SJSA1 (cell line): ENCODE results near the gene PLD1. TPM values are rescaled to one million over a fixed set of nuclear protein-coding genes. Genes with fewer than 3 reads are reported as not detected.
A peak's percentile ranks its signal among the peaks of the same experiment; 100 is the strongest.
"Not testable (repeated sequence)": the region's sequence is repeated elsewhere in the genome, so short reads cannot be mapped to it uniquely, and the experiment has no call there.

Source experiments
- DNase-seq, 2 experiments: peaks; one replicate each; pipeline ENCODE4 v3.0.0-alpha.2; 2015 to 2020; ENCODE audit warnings: low spot score in 2 of 2, low read depth in 1 of 2
- H3K27ac ChIP-seq: fragments of 250-450 bp; sonication (Bioruptor Pico); 2 replicates; pipeline ENCODE4 v1.5.1; 2020; ENCODE audit warnings: mild to moderate bottlenecking, moderate library complexity
- H3K27me3 ChIP-seq: fragments of 250-450 bp; sonication (Bioruptor Pico); replicated peaks from 2 replicates; pipeline ENCODE4 v1.5.1; 2020; ENCODE audit warnings: mild to moderate bottlenecking, moderate library complexity
- H3K36me3 ChIP-seq: fragments of 250-450 bp; sonication (Bioruptor Pico); 2 replicates; pipeline ENCODE4 v1.5.1; 2020; ENCODE audit warnings: mild to moderate bottlenecking
- H3K4me1 ChIP-seq: fragments of 250-450 bp; sonication (Bioruptor Pico); replicated peaks from 2 replicates; pipeline ENCODE4 v1.6.1; 2021; ENCODE audit warnings: mild to moderate bottlenecking
- H3K4me3 ChIP-seq: fragments of 250-450 bp; sonication (Bioruptor Pico); 2 replicates; pipeline ENCODE4 v1.5.1; 2020; ENCODE audit warnings: mild to moderate bottlenecking
- H3K9me3 ChIP-seq: fragments of 250-450 bp; sonication (Bioruptor Pico); replicated peaks from 2 replicates; pipeline ENCODE4 v1.5.1; 2020; ENCODE audit warnings: mild to moderate bottlenecking
- total RNA-seq: library from RNA; depleted of rRNA; stranded (reverse); fragments of >200 nt; shearing (Covaris generic); gene quantifications from 2 replicates; pipeline ENCODE4 v1.2.3, GENCODE V29; 2014

The PLD1 gene
- total RNA-seq, 1 experiment from 2014 or later = 3.3 TPM

GRCh38 chr3:171643681-171644080 is 166.6 kb downstream of the PLD1 start:
- Histone ChIP-seq H3K4me3 (no peak overlapping the region), H3K27me3 (no peaks in the 10 kb centered on the region), H3K36me3 (no peaks in the 10 kb centered on the region), H3K27ac (no peak overlapping the region), H3K9me3 (no peaks in the 10 kb centered on the region), H3K4me1 (peaks cover 9% of the 10 kb centered on the region)
- no peak for DNase-seq

DNA sequence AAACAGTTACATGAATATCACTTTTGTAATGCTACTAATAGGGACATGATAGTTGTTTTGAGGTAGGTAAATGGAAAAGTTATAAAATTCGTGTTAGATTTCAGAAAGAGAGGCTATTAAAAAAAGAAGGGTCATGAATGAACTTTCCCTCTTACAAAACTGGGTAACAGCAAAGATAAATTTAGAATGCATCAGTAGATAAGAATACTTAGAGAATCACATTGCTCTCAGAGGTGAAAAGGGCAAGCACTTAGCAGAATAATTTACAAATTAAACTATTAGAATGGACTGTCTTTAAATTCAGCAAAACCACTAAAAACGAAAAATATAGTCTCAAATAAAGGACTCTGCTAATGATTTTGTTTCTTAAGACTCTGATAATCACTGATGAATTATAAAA is 167.2 kb downstream of the PLD1 start:
- Histone ChIP-seq H3K4me1 (peaks cover 9% of the 10 kb centered on the region), H3K9me3 (no peaks in the 10 kb centered on the region), H3K27ac (no peak overlapping the region), H3K27me3 (no peaks in the 10 kb centered on the region), H3K36me3 (no peaks in the 10 kb centered on the region), H3K4me3 (no peak overlapping the region)
- no peak for DNase-seq

DNA sequence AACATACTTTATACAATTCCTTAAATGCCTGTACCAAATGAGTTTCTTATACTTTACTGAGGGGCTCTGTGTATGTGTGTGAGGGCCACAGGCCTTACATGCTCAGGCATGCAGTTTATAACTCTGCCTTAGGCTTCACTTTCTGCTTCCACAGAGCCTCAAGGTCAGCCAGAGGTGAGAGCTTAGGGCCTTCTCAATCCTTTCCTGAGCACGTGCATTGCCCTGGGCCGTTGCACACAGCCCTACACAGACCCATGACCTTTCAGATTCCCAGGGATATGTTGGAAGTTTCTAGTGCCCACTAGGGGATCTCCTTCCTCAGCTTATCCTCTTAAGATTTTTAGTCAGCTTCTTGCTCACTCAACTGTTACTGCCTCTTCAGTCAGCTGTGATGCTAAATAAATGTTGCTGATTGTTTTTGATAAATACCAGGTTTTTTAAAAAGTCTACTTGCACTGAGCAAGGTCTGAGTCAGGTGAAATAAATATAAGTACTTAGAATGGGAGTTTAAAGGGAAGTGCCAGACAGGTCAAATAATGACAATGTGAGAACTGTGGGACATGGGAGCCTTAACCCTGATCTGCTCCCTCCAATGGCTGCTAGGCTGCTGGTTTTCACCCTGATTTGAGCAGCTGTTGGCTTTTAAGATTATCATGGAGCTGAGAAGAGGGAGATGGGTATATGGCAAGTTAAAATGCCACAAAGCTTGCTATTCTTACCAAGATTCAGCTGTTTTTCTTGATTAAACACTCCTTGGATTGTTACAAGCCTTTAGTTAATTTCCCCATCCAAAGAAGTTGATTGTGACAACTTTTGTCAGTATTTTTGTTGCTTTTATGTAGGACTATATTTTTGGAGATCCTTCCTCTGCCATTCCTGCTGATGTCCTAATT is 169.5 kb downstream of the PLD1 start:
- peaks cover 9% of the 10 kb centered on the region for H3K4me1 ChIP-seq
- DNase-seq = peak; percentile 46 to 58
- H3K27ac ChIP-seq = peak overlapping the region; percentile 21

DNA sequence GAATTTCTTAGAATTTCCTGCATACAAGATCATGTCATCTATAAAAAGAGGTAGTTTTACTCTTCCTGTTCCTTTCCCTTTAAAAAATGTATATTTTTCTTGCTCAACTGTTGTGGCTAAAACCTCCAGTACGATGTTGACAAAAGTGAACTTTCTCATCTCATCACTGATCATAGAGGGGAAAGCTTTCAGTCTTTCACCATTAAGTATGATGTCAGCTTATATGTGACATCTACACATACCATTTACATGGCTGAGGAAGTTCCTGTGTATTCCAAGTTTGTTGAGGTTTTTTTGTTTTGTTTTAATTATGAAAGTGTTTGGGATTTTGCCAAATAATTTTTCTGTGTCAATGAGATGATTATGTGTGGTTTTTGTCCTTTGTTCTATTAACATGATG is 173.6 kb downstream of the PLD1 start:
- peaks cover 9% of the 10 kb centered on the region for H3K4me1 ChIP-seq
- no peak overlapping the region for H3K4me3 ChIP-seq
- DNase-seq = no peak
- no peak overlapping the region for H3K27ac ChIP-seq
- no peaks in the 10 kb centered on the region for H3K9me3 ChIP-seq
- no peaks in the 10 kb centered on the region for H3K36me3 ChIP-seq
- H3K27me3 ChIP-seq = no peaks in the 10 kb centered on the region

More for the DNA sequence above, 169.5 kb downstream of the PLD1 start:
- H3K4me3 ChIP-seq = no peak overlapping the region
- no peaks in the 10 kb centered on the region for H3K36me3 ChIP-seq
- H3K27me3 ChIP-seq = no peaks in the 10 kb centered on the region
- H3K9me3 ChIP-seq = no peaks in the 10 kb centered on the region

DNA sequence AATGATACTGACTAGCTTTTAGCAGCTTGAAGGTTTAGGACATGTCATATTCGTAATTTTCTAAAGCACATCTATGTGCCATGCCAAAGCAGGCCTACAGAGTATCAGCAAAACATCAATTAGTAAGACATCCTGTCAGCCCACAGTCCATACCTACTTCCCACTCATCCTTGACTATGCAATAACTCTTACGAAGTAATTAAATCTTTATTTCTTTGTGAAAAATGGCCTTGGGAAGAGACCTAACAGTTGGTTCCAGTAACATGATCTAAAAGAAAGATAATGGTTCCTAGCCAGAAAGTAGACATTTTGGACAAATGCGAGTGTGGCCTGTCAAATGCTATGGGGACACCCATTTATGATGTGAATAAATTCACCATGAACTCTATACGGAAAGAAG is 177.5 kb downstream of the PLD1 start:
- no peaks in the 10 kb centered on the region for H3K4me1 ChIP-seq
- no peak for DNase-seq
- no peak overlapping the region for H3K27ac ChIP-seq
- no peak overlapping the region for H3K4me3 ChIP-seq
- H3K9me3 ChIP-seq = no peaks in the 10 kb centered on the region
- no peaks in the 10 kb centered on the region for H3K36me3 ChIP-seq
- H3K27me3 ChIP-seq = no peaks in the 10 kb centered on the region

- not testable (repeated sequence) for H3K9me3 ChIP-seq, H3K27ac ChIP-seq, H3K27me3 ChIP-seq
These were observed 183.5 kb downstream of the PLD1 start for GRCh38 chr3:171626799-171627198.

DNA sequence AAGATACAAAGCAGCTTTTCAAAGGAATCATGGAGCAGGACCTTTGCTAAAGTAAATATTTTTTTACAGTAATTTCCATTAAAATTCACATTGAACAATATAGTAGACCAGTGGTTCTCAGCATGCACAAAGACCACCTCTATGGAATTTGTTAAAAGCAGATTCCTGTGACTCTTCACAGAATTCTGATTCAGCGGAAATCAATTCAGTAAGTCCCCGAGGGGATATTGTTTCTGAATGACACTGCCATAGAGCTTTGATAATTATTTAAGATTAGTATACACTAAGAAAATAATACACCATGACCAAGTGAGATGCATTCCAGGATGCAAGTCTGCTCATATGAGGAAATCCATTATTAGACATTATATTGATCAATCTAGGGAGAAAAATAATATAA is 188.2 kb downstream of the PLD1 start:
- DNase-seq = no peak
- H3K4me3 ChIP-seq = no peak overlapping the region
- H3K4me1 ChIP-seq = no peaks in the 10 kb centered on the region

More at GRCh38 chr3:171626799-171627198, 183.5 kb downstream of the PLD1 start:
- not testable (repeated sequence) for DNase-seq, H3K36me3 ChIP-seq, H3K4me1 ChIP-seq, H3K4me3 ChIP-seq

GRCh38 chr3:171620825-171621434 is 189.4 kb downstream of the PLD1 start:
- Histone ChIP-seq H3K27me3 (no peaks in the 10 kb centered on the region), H3K27ac (no peak overlapping the region), H3K4me1 (no peaks in the 10 kb centered on the region), H3K36me3 (no peaks in the 10 kb centered on the region; the same call in 1 of the 2 replicates), H3K4me3 (no peak overlapping the region), H3K9me3 (no peaks in the 10 kb centered on the region)
- DNase-seq = no peak

More for the DNA sequence above, 188.2 kb downstream of the PLD1 start:
- H3K36me3 ChIP-seq = no peaks in the 10 kb centered on the region; the same call in 1 of the 2 replicates
- no peaks in the 10 kb centered on the region for H3K9me3 ChIP-seq
- H3K27ac ChIP-seq = no peak overlapping the region
- H3K27me3 ChIP-seq = no peaks in the 10 kb centered on the region

DNA sequence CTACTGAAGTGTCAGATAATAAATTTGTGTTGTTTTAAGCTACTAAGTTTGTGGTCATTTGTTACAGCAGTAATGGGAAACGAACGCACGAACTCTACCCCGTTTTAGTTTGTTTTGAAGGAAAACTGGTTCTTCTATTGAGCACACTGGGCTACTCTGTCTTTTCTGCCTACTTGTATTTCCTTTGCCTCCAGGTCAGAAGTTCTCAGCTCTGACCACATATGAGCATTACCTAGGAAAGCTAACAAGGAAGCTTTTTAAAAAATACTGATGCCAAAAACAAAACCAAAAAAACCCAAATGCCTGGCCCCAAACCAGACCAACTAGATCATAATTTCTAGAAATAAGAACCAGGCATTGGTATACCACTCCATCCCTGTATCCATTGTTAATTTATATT is 193.5 kb downstream of the PLD1 start:
- H3K9me3 ChIP-seq = no peaks in the 10 kb centered on the region
- H3K27me3 ChIP-seq = no peaks in the 10 kb centered on the region
- no peak for DNase-seq
- no peaks in the 10 kb centered on the region; the same call in 1 of the 2 replicates for H3K36me3 ChIP-seq
- no peaks in the 10 kb centered on the region for H3K4me1 ChIP-seq
- no peak overlapping the region for H3K27ac ChIP-seq
- H3K4me3 ChIP-seq = no peak overlapping the region

GRCh38 chr3:171615686-171616085 is 194.6 kb downstream of the PLD1 start:
- DNase-seq = no peak
- H3K4me1 ChIP-seq = no peaks in the 10 kb centered on the region
- no peak overlapping the region for H3K4me3 ChIP-seq
- no peak overlapping the region for H3K27ac ChIP-seq
- no peaks in the 10 kb centered on the region; the same call in 1 of the 2 replicates for H3K36me3 ChIP-seq
- no peaks in the 10 kb centered on the region for H3K9me3 ChIP-seq
- no peaks in the 10 kb centered on the region for H3K27me3 ChIP-seq

DNA sequence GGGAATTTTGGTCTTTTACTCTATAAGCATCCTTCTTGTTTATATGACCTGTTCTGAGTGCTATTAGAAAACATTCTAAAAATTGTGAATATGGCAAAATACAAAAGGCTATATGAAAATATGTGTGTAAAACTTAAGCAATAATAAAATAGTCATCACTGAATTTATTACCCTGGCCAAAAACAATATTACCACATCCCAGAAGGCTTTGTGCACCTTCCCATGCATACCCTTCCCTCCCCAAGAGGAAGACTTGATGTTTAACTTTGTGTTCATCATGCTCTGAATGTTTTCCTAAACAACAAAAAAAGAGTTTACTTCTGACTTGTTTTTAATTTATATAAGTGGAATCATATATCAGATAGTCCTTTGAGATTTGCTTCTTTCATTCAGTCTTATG is 195.0 kb downstream of the PLD1 start:
- no peaks in the 10 kb centered on the region; the same call in 1 of the 2 replicates for H3K36me3 ChIP-seq
- H3K27me3 ChIP-seq = no peaks in the 10 kb centered on the region
- no peak for DNase-seq
- H3K27ac ChIP-seq = no peak overlapping the region
- no peaks in the 10 kb centered on the region for H3K9me3 ChIP-seq
- H3K4me1 ChIP-seq = no peaks in the 10 kb centered on the region
- H3K4me3 ChIP-seq = no peak overlapping the region

DNA sequence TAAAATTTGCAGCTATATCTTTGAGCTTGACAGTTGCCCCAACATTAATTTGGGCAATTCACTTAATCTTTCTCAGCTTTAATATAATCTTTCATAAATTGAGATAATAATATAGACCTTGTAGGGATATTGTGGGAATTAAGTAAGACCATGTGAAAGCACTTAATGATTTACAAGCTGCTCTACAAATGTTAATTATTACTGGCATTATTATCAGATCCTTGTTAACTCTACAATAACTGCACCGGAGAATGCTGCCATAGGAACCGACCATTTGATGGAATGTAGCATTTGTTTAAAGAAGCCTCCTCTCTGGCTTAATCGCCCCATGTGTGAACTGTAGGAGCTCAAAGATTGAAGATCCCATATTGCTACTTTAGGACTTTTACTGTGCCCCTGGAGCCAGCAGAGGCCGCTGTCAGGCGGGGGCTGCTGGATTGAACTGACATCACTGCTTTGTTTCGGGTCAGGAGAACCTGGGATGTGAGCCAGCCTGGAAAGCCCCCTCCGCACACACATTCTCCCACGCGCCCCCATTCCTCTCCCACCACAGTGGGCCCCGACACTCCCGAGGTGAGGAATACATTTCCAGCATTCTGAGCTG is 195.9 kb downstream of the PLD1 start:
- Histone ChIP-seq H3K4me1 (no peaks in the 10 kb centered on the region), H3K4me3 (no peak overlapping the region), H3K36me3 (no peaks in the 10 kb centered on the region), H3K9me3 (no peaks in the 10 kb centered on the region), H3K27ac (no peak overlapping the region), H3K27me3 (no peaks in the 10 kb centered on the region)
- DNase-seq = no peak

GRCh38 chr3:171607452-171607851 is 202.8 kb downstream of the PLD1 start:
- Histone ChIP-seq H3K4me3 (no peak overlapping the region), H3K9me3 (no peaks in the 10 kb centered on the region), H3K4me1 (no peaks in the 10 kb centered on the region), H3K27me3 (no peaks in the 10 kb centered on the region), H3K36me3 (no peaks in the 10 kb centered on the region; the same call in 1 of the 2 replicates), H3K27ac (no peak overlapping the region)
- no peak for DNase-seq
